ENCODE measurements around the gene INTS11.

DNA sequence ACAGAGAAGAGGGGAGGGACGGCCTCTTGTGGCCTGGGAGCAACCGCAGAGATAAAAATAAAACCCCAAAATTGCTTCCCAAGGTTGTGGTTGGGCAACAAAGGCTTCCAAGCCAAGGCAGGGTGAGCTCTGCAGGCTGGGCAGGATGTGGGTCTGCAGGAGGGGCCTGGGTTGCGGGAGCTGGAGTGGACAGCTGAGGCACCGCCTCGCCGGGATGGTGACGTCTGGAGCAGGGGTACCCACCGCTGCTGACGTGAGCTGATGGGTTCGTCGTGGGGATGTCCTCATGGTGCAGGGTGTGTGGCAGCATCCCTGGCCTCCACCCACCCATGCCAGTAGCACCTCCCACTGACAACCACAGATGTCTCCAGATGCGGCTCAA, 46.9 kb upstream of the INTS11 start:
- no peak for TF ChIP-seq CEBPB (IDR thresholded peaks at IDR 0.05)
- TF ChIP-seq, protein P1, sequence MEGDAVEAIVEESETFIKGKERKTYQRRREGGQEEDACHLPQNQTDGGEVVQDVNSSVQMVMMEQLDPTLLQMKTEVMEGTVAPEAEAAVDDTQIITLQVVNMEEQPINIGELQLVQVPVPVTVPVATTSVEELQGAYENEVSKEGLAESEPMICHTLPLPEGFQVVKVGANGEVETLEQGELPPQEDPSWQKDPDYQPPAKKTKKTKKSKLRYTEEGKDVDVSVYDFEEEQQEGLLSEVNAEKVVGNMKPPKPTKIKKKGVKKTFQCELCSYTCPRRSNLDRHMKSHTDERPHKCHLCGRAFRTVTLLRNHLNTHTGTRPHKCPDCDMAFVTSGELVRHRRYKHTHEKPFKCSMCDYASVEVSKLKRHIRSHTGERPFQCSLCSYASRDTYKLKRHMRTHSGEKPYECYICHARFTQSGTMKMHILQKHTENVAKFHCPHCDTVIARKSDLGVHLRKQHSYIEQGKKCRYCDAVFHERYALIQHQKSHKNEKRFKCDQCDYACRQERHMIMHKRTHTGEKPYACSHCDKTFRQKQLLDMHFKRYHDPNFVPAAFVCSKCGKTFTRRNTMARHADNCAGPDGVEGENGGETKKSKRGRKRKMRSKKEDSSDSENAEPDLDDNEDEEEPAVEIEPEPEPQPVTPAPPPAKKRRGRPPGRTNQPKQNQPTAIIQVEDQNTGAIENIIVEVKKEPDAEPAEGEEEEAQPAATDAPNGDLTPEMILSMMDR (IDR thresholded peaks at IDR 0.05): no peak
- no peak for TF ChIP-seq CHD2 (IDR thresholded peaks at IDR 0.05; ENCODE audit: low read length, partially characterized antibody)
- no peak for TF ChIP-seq EHMT2 (IDR thresholded peaks at IDR 0.05; ENCODE audit: low read depth)
- no peak for TF ChIP-seq POLR2A (IDR thresholded peaks at IDR 0.05; ENCODE audit: low read length)
- TF ChIP-seq RCOR1 (IDR thresholded peaks at IDR 0.05; ENCODE audit: low read depth, low read length): no peak
- TF ChIP-seq EP300 (IDR thresholded peaks at IDR 0.05): no peak
- no peak for TF ChIP-seq NR3C1 (IDR thresholded peaks at IDR 0.05)

Measured in A549 (cell line).